GM21737 (cell line): ENCODE results near the gene GMPPB.
"Not testable (repeated sequence)": the region's sequence is repeated elsewhere in the genome, so short reads cannot be mapped to it uniquely, and the experiment has no call there.

ENCODE experiments used
- ATAC-seq: cut with Tn5 transposase; IDR thresholded peaks from one replicate; pipeline ENCODE4 v1.9.1; 2021; ENCODE audit warnings: mild to moderate bottlenecking, moderate library complexity; ENCODE audit not compliant: unreplicated experiment

GMPPB gene

GRCh38 chr3:49723628-49724551, at the start of gene GMPPB:
GMPPB (minus strand) TSS chr3:49723951; CDS start chr3:49723726, 225 bp downstream.
- ATAC-seq, result peak; percentile 76

- no peak for ATAC-seq
Measured at GRCh38 chr3:49772703-49773102, 49.0 kb upstream of the GMPPB start.

- no peak for ATAC-seq
Measured at GRCh38 chr3:49771340-49771938, 47.7 kb upstream of the GMPPB start.

GRCh38 chr3:49769926-49770325, 46.2 kb upstream of the GMPPB start:
- no peak for ATAC-seq

- no peak for ATAC-seq
Measured at GRCh38 chr3:49769286-49769915, 45.6 kb upstream of the GMPPB start.

- no peak for ATAC-seq
Measured at GRCh38 chr3:49763981-49764380, 40.2 kb upstream of the GMPPB start.

GRCh38 chr3:49761661-49762060, 37.9 kb upstream of the GMPPB start:
- ATAC-seq, result no peak

GRCh38 chr3:49759226-49759625, 35.5 kb upstream of the GMPPB start:
- ATAC-seq, result no peak

GRCh38 chr3:49757197-49757596, 33.4 kb upstream of the GMPPB start:
- no peak for ATAC-seq

GRCh38 chr3:49756036-49756435, 32.3 kb upstream of the GMPPB start:
- ATAC-seq, result no peak

GRCh38 chr3:49754536-49754935, 30.8 kb upstream of the GMPPB start:
- ATAC-seq, result no peak

- no peak for ATAC-seq
Measured at GRCh38 chr3:49751501-49751900, 27.8 kb upstream of the GMPPB start.

GRCh38 chr3:49750056-49750455, 26.3 kb upstream of the GMPPB start:
- ATAC-seq, result no peak

- not testable (repeated sequence) for ATAC-seq
Measured at GRCh38 chr3:49748874-49749273, 25.1 kb upstream of the GMPPB start.

GRCh38 chr3:49747792-49748480, 24.2 kb upstream of the GMPPB start:
- no peak for ATAC-seq

GRCh38 chr3:49745986-49746385, 22.2 kb upstream of the GMPPB start:
- ATAC-seq, result no peak

- no peak for ATAC-seq
Measured at GRCh38 chr3:49740427-49740826, 16.7 kb upstream of the GMPPB start.

- ATAC-seq, result no peak
Measured at GRCh38 chr3:49738067-49738713, 14.4 kb upstream of the GMPPB start.

- no peak for ATAC-seq
Measured at GRCh38 chr3:49734752-49735151, 11.0 kb upstream of the GMPPB start.

GRCh38 chr3:49733551-49733950, 9.8 kb upstream of the GMPPB start:
- ATAC-seq, result no peak

GRCh38 chr3:49732597-49732996, 8.8 kb upstream of the GMPPB start:
- no peak for ATAC-seq
